Measurements from ENCODE around the gene PLEKHN1.
"Not testable (repeated sequence)": the region's sequence is repeated elsewhere in the genome, so short reads cannot be mapped to it uniquely, and the experiment has no call there.

PLEKHN1 gene

DNA sequence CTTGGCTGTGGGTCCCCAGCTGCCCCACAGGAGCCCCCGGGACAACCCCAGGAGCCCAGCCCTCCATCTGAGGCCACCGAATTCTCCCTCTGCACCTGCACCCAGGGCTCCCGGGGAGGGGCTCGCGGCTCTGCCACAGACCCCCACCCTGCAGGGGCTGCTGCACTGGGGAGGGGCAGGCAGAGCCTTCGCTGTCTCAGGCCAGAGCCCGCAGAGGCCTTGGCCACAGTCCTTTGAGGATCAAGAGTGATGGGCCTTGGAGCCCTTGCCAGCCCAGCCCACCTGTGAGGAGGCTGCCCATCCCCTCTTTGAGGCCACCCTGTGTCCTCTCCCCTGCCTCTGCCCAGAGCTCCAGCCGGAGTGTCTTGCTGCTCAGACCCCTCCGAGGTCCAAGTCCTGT, 9.1 kb downstream of the PLEKHN1 start:
- Mint-ChIP-seq H3K36me3 (ENCODE audit: low read depth) (peaks cover 4% of the 10 kb centered on the region), H3K4me1 (peaks cover 12% of the 10 kb centered on the region), H3K9me3 (peaks cover 6% of the 10 kb centered on the region), H3K4me3 (no peak overlapping the region), H3K27ac (no peak overlapping the region), H3K27me3 (ENCODE audit: low read depth, poor library complexity) (peaks cover 56% of the 10 kb centered on the region)
- no peak for TF ChIP-seq CTCF (IDR thresholded peaks at IDR 0.05)
- DNase-seq: no peak

DNA sequence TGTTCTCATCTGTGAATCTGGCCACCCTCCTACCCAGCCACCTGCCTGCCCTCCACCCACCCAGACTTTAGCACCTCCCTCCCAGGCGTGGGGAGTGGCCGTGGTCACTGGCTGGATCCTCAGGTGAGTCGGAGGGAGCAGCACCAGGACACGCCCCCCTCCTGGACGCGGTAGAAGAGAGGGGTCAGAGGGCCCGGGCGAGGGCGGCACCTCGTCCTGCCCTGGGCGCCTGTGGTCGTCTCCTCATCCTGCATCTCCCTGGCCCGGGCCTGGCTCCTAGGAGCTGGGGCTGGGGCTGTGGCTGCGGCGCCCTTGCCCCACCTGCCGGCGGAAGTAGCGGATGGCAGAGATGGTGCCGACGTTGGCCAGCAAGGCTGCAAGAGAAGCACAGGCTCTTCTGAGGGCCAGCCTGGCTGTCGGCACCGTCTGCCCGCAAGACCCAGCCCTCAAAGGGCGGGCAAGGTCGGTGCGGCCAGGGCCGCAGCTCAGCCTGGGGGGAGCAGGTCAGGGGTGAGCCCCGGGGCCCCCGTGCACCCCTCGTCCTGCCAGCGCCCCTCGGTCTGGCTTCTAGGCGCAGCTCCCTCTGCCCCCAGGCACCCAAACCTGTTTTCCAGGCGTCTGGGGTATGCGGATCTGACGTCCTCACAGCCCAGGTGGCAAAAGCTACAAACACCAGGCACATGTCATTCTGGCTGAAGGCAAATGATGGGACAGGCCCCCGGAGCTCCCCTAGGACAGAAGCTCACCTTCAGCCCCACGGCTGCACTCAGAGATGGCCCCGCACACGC, 9.8 kb downstream of the PLEKHN1 start:
- H3K27me3 Mint-ChIP-seq (ENCODE audit: low read depth, poor library complexity): peaks cover 54% of the 10 kb centered on the region
- peaks cover 12% of the 10 kb centered on the region for H3K4me1 Mint-ChIP-seq
- peak; percentile 55 for TF ChIP-seq CTCF (IDR thresholded peaks at IDR 0.05)
- no peak overlapping the region for H3K4me3 Mint-ChIP-seq
- peaks cover 4% of the 10 kb centered on the region for H3K36me3 Mint-ChIP-seq (ENCODE audit: low read depth)
- DNase-seq: peak; percentile 80
- no peak overlapping the region for H3K27ac Mint-ChIP-seq
- H3K9me3 Mint-ChIP-seq: peaks cover 6% of the 10 kb centered on the region

DNA sequence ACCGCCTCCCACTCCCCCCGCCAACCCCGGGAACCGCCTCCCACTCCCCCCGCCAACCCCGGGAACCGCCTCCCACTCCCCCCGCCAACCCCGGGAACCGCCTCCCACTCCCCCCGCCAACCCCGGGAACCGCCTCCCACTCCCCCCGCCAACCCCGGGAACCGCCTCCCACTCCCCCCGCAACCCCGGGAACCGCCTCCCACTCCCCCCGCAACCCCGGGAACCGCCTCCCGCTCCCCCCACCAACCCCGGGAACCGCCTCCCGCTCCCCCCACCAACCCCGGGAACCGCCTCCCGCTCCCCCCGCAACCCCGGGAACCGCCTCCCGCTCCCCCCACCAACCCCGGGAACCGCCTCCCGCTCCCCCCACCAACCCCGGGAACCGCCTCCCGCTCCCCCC, 10.5 kb downstream of the PLEKHN1 start:
- Mint-ChIP-seq H3K27me3 (ENCODE audit: low read depth, poor library complexity) (peaks cover 50% of the 10 kb centered on the region), H3K4me1 (peaks cover 12% of the 10 kb centered on the region)
- H3K9me3 Mint-ChIP-seq; H3K27ac Mint-ChIP-seq; H3K4me3 Mint-ChIP-seq; H3K36me3 Mint-ChIP-seq (ENCODE audit: low read depth): not testable (repeated sequence)
- DNase-seq: peak; percentile 41

- peak overlapping the region; percentile 54 for H3K27ac Mint-ChIP-seq
- no peak for DNase-seq
- peaks cover 4% of the 10 kb centered on the region for H3K36me3 Mint-ChIP-seq (ENCODE audit: low read depth)
- peaks cover 18% of the 10 kb centered on the region for H3K4me1 Mint-ChIP-seq
- no peak for TF ChIP-seq CTCF (IDR thresholded peaks at IDR 0.05)
- peaks cover 49% of the 10 kb centered on the region for H3K27me3 Mint-ChIP-seq (ENCODE audit: low read depth, poor library complexity)
- H3K4me3 Mint-ChIP-seq: no peak overlapping the region
- H3K9me3 Mint-ChIP-seq: peaks cover 6% of the 10 kb centered on the region
Observed at GRCh38 chr1:978069-978834, 12.0 kb downstream of the PLEKHN1 start.

- Mint-ChIP-seq H3K4me3 (no peak overlapping the region), H3K36me3 (ENCODE audit: low read depth) (peaks cover 4% of the 10 kb centered on the region), H3K4me1 (peaks cover 18% of the 10 kb centered on the region), H3K27ac (no peak overlapping the region), H3K9me3 (peaks cover 6% of the 10 kb centered on the region), H3K27me3 (ENCODE audit: low read depth, poor library complexity) (peaks cover 52% of the 10 kb centered on the region)
- no peak for DNase-seq
- TF ChIP-seq CTCF (IDR thresholded peaks at IDR 0.05): no peak
Observed at GRCh38 chr1:978835-979743, 12.8 kb downstream of the PLEKHN1 start.

GRCh38 chr1:979744-980072, 13.4 kb downstream of the PLEKHN1 start:
- H3K27me3 Mint-ChIP-seq (ENCODE audit: low read depth, poor library complexity): peaks cover 50% of the 10 kb centered on the region

More at GRCh38 chr1:979744-980072, 13.4 kb downstream of the PLEKHN1 start:
- H3K36me3 Mint-ChIP-seq (ENCODE audit: low read depth): peaks cover 4% of the 10 kb centered on the region
- TF ChIP-seq CTCF (IDR thresholded peaks at IDR 0.05): no peak
- no peak for DNase-seq
- H3K4me3 Mint-ChIP-seq: no peak overlapping the region
- no peak overlapping the region for H3K27ac Mint-ChIP-seq
- H3K9me3 Mint-ChIP-seq: peaks cover 6% of the 10 kb centered on the region
- H3K4me1 Mint-ChIP-seq: peaks cover 17% of the 10 kb centered on the region

Data from nephron progenitor cell (in vitro differentiated cells).